ENCODE data around the gene SPTBN1.

SPTBN1 gene

GRCh38 chr2:54617409-54617808, 161.3 kb downstream of the SPTBN1 start:
- DNase-seq: no peak

- DNase-seq: no peak
These were observed 162.8 kb downstream of the SPTBN1 start for GRCh38 chr2:54618646-54619565.

- no peak for DNase-seq
These were observed 163.6 kb downstream of the SPTBN1 start for GRCh38 chr2:54619660-54620231.

- DNase-seq: no peak
These were observed 164.8 kb downstream of the SPTBN1 start for GRCh38 chr2:54620948-54621347.

GRCh38 chr2:54624591-54625071, 168.5 kb downstream of the SPTBN1 start:
- DNase-seq: no peak

- DNase-seq: no peak
These were observed 170.0 kb downstream of the SPTBN1 start for GRCh38 chr2:54626131-54626530.

GRCh38 chr2:54626884-54627283, 170.8 kb downstream of the SPTBN1 start:
- DNase-seq: no peak

- DNase-seq: no peak
These were observed 171.8 kb downstream of the SPTBN1 start for GRCh38 chr2:54627973-54628372.

- DNase-seq: no peak
These were observed 172.3 kb downstream of the SPTBN1 start for GRCh38 chr2:54628418-54628817.

GRCh38 chr2:54628957-54629356, 172.8 kb downstream of the SPTBN1 start:
- no peak for DNase-seq

- DNase-seq: no peak
These were observed 173.3 kb downstream of the SPTBN1 start for GRCh38 chr2:54629390-54629789.

- no peak for DNase-seq
These were observed 174.1 kb downstream of the SPTBN1 start for GRCh38 chr2:54629914-54630857.

GRCh38 chr2:54630858-54631497, 174.9 kb downstream of the SPTBN1 start:
- DNase-seq: no peak

- DNase-seq: no peak
These were observed 175.6 kb downstream of the SPTBN1 start for GRCh38 chr2:54631755-54632154.

GRCh38 chr2:54632733-54633692, 176.9 kb downstream of the SPTBN1 start:
- DNase-seq: no peak

GRCh38 chr2:54634021-54634420, 177.9 kb downstream of the SPTBN1 start:
- DNase-seq: no peak

- DNase-seq: no peak
These were observed 178.7 kb downstream of the SPTBN1 start for GRCh38 chr2:54634564-54635511.

- DNase-seq: no peak
These were observed 179.5 kb downstream of the SPTBN1 start for GRCh38 chr2:54635554-54636152.

GRCh38 chr2:54636415-54637139, 180.4 kb downstream of the SPTBN1 start:
- no peak for DNase-seq

Measured in NCI-H1048 (cell line).